GM19452 (cell line): ENCODE measurements around the gene CLDN6.
"Not testable (repeated sequence)": the region's sequence is repeated elsewhere in the genome, so short reads cannot be mapped to it uniquely, and the experiment has no call there.

Experiments used
- ATAC-seq: cut with Tn5 transposase; IDR thresholded peaks from one replicate; pipeline ENCODE4 v1.9.1; 2021; ENCODE audit not compliant: unreplicated experiment

The CLDN6 gene

DNA sequence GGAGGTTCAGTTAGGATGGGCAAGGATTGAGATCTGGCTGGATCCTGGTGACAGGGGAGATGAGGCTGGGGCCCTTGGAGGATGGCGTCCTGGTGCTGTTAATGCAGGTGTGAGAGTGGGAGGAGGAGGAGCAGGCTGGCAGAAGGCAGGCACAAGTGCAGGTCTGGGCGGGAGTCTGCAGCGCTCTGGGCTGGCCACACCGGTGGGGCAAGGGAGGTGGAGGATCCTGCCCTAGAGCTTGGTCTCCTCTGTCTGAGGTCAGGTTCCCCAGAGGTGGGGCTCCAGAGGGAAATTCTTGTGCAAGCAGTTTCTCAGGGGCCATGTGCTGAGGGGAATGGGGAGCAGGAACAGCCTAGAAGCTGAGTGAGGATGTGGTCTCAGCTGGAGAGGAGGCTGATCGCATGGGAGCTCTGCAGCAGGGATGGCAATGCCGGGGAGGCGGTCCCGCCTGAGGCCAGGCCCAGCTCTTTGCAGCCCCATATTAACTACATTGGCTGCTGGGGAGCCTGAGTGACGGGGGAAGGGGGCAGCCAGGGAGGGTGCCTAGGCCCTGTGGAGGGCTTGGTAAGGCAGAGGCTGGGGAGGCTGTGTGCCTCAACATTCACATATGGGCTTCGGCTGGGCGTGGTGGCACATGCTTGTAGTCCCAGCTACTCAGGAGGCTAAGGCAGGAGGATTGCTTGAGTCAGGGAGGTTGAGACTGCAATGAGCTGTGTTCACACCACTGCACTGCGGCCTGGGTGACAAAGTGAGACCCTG is 34.8 kb upstream of the CLDN6 start:
- ATAC-seq, result not testable (repeated sequence)

DNA sequence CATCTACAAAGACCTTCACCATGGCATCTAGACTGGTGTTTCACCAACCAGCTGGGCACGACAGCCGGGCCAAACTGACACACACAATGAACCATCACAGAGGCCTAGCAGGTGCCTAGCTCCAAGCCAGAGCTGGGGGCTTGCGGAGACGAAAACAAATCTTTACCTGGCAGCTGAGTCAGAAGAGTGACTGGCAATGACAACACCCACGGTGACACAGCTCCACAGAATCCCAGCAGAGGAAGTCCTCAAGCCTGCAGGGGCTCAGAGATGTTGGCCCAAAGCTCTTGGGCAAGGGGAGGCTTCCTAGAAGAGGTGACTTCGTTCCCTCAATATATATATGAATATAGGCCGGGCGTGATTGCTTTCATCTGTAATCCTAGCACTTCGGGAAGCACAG is 33.5 kb upstream of the CLDN6 start:
- ATAC-seq, result no peak

DNA sequence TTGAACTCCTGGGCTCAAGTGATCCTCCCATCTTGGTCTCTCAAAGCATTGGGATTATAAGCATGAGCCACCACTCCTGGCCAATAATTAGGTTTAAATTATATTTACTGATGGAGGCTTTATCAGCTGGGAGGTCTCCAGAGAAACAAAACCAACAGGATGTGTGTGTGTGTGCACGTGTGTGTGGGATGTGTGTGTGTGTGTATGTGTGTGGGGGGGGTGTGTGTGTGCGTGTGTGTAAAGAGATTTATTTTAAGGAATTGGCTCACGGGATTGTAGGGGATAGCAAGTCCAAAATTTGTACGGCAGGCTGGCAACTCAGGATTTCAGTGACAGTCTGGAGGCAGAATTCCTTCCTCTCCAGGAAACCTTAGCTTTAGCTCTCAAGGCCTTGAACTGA is 33.0 kb upstream of the CLDN6 start:
- ATAC-seq, result no peak

DNA sequence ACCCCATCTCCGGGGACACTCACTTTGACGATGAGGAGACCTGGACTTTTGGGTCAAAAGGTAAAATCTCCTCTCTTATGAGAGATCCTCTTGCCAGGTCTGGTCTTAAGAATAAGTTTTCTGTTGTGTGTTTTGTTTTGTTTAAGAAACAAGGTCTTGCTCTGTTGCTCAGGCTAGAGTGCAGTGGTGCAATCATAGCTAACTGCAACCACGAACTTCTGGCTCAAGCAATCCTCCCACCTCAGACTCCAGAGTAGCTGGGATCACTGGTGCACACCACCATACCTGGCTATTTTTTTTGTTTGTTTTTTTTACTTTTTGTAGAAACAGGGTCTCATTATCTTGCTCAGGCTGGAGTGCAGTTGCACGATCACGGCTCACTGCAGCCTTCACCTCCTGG is 32.5 kb upstream of the CLDN6 start:
- ATAC-seq, result no peak

DNA sequence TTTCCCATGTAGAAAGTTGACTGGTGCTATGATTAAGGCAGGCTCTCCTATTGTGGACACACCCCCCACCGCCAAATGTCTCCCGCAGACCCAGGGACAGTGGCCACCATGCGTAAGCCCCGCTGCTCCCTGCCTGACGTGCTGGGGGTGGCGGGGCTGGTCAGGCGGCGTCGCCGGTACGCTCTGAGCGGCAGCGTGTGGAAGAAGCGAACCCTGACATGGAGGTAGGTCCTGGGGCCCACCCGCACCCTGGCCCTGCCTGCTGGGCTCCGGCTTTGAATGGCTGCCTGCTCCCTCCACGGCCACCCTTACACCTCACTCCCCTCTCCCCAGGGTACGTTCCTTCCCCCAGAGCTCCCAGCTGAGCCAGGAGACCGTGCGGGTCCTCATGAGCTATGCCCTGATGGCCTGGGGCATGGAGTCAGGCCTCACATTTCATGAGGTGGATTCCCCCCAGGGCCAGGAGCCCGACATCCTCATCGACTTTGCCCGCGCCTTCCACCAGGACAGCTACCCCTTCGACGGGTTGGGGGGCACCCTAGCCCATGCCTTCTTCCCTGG is 32.0 kb upstream of the CLDN6 start:
- no peak for ATAC-seq

DNA sequence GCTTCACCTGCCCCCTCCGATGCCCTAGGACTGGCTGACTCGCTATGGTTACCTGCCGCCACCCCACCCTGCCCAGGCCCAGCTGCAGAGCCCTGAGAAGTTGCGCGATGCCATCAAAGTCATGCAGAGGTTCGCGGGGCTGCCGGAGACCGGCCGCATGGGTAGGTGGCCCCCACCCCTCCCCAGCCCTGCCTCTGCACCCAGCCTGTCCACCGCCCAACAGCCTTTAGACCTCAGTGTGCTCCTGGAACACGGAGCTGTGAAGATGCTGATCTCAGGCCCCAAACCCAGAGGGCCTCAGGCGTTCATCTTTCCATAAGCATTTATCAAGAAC is 29.4 kb upstream of the CLDN6 start:
- no peak for ATAC-seq

DNA sequence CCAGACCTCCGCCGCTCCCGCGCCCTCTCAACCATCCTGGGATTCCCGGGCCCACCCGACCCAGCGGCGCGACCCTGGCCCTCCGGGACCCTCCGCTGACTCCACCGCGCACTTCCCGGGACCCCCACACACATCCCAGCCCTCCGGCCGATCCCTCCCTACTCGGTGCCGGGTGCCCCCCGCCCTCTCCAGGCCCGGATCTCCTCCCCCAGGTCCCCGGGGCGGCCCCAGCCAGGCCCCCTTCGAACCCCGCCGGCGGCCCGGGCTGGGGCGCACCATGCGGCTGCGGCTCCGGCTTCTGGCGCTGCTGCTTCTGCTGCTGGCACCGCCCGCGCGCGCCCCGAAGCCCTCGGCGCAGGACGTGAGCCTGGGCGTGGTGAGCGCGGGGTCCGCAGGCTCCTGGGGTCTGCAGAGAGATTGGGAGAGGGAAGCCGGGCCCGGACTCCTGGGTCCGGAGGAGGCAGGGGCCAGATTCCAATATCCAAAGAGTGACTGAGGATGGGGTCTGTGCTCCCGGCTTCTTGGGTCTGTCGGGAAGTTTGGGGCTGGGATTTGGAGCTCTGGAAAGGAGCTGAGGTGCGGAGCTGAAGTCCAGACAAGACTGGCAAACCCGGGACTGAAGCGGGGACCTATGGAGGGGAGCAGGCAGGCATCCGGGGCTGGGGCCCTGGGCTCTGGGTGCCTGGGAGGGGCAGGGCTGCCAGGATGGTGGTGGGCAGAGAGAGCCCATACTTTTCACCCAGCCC is 28.8 kb upstream of the CLDN6 start:
- ATAC-seq, result no peak

DNA sequence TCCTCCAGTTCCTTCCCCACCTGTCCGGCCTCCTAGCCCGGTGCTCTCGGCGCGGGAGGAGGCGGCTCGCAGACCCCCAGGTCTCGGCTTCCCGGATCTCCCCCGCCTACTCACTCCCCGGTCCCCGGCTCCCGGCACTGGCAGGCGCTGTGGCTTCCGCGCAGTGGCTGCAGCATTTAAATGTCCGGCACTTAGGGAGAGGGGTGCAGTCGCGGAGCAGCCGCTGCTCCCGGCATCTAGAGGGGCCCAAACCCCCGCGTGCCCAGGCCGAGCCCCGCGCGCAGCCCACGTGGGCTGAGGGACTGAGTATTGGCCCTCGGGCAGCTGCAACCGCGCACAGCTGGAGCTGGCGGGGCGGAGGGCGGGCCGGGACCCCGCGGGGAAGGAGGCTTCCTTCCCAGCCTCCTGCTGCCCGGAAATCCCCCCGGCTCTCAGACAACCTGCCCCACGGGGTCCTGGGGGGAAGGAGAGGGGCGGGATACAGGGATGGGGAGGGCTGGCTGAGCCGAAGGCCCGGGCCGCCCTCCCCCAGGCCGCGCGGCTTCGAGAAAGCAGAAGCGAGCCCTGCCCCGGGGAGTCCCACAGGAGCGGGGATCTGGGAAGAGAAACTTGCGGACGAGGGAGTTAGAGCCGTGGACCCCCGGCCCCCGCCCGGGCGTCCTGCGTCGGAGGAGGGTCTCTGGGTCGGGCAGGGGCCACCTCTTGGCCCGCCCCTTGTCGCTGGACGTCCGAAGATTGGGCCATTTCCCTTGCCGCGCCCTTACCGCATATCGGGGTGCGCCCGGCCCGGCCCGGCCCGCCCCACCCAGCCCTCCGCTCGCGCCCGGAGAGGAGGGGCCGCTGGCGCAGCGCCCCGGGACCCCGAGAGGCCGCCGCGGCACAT is 28.0 kb upstream of the CLDN6 start, which contains the start of gene MMP25:
MMP25 (plus strand) TSS at position 804 of the 883 bp plus-strand sequence. CDS start 357 bp downstream, outside the sequence.
- no peak for ATAC-seq

DNA sequence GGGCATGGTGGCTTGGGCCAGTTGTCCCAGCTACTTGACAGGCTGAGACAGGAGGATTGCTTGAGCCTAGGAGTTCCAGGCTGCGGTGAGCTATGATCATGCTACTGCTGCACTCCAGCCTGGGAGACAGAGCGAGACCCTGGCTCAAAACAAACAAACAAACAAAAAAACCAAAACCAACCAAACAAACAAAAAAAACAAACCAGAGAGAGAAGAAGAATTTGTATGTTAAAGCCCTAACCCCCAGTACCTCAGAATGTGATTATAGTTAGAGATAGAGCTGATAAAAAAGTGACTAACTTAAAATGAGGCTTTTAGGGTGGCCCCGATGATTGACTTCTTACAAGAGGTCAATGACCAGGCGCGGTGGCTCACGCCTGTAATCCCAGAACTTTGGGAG is 26.7 kb upstream of the CLDN6 start:
- no peak for ATAC-seq

DNA sequence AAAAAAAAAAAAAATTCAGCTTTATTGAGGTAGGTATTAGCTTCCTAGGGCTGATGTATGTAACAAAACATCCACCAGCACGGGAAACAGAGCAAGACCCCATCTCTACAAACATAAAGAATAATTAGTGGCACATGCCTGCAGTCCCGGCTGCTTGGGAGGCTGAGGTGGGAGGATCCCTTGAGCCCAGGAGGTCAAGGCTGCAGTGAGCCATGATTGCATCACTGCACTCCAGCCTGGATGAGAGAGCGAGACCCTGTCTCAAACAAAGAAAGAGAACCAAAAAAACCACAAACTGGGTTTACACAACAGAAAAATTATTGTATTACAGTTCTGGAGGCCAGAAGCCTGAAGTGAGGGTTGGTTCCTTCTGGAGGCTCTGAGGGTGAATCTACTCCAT is 24.4 kb upstream of the CLDN6 start:
- no peak for ATAC-seq

DNA sequence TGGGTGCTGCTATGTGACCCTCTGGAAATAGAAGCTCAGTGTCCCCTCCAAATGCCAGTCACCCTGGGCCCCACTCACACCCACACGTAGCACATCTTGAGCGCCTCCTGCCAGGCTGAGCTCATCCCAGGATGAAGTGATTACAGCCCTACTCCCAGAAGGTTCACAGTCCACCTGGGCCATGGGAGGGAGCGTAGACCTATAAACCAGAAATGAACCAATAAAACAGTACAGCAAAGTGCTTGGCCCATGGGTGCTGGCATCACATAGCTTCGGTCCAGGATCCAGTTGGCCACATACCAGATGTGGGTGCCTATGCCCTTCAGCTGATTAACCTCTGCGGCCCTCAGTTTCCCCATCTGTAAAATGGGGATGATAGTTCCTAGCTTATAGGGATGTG is 20.9 kb upstream of the CLDN6 start:
- ATAC-seq, result no peak

DNA sequence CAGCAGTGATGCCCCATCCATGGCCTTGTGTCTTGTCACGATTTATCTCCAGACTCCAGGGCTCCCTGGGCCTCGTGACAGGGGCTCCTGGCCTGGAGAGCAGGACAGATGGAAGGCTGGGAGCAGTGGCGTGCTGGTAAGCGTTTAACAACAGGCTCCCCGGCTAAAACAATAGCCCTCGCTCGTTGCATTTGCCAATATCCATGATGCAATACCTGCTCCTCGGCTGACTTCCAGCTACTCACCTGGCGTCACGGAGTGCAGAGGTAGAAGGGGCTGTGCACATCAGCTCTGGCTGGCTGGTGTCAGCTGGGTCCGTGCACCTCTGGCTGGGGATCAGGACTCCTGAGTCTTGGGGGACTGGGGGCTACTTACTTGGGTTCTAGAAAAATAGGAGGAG is 20.3 kb upstream of the CLDN6 start:
- ATAC-seq, result no peak

DNA sequence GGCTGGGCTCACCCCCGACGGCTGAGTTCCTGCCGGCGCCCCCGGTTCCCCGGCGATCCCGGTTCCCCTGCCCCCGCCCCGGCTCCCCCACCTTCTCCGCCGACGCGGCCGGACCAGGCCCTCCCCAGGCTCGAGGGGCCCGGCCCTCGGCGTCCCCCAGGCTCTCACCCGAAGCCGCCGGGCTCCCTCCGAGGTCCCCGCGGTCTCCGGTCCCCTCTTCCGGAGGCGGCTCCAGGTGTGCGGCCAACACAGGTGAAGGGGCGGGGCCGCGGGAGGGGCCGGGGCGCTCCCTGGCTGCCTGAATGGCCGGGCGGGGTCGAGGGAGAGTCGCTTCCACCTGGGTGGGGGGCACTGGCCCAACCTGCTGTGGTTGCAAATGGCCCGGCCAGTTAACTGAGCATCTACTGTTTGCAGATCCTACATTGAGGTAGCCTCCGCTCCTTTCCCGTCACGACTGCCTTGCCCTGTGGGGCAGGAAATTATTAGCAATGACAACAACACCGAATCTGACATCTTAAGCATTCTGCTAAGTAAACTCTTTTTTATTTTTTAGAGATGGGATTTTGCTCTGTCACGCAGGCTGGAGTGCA is 18.8 kb upstream of the CLDN6 start, which contains the start of gene BICDL2:
BICDL2 (minus strand) TSS at position 219 of the 590 bp plus-strand sequence. CDS start 1,448 bp downstream, outside the sequence.
- ATAC-seq, result no peak

DNA sequence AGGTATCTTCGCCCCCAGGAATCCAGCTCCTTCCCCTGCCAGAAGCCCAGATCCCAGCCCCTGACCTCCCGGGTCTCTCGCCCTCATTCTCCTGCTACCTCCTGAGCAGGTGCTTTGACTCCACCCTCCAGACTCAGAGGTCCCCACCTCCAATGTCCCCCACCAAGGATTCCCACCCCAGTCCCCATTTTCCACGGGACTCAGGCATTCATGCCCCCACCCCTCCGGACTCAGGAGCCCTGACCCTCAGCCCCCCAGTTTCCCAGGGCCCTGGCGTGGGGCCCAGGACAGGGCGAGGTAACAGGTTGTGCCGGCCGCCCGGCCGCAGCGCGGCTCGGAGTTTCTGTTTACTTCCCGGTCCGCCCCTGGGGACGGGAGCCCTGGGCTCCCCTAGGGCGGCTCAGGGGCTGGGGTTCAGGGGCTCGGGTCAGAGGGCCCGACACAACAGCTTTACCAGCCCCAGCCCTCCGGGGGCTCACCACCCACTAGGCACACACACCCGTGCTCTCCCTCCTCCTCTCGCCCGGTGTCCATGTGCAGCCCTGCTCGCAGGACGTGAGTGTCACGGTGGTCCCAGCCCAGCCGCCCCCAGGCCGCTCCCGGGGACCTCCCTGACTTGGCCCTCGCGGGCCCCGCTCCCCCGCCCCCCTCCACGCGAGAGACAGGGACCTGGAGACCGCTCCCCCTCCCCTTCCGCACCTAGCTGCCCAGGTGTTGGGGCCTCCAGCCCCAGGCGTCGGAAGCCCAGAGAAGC is 18.2 kb upstream of the CLDN6 start:
- ATAC-seq, result no peak

DNA sequence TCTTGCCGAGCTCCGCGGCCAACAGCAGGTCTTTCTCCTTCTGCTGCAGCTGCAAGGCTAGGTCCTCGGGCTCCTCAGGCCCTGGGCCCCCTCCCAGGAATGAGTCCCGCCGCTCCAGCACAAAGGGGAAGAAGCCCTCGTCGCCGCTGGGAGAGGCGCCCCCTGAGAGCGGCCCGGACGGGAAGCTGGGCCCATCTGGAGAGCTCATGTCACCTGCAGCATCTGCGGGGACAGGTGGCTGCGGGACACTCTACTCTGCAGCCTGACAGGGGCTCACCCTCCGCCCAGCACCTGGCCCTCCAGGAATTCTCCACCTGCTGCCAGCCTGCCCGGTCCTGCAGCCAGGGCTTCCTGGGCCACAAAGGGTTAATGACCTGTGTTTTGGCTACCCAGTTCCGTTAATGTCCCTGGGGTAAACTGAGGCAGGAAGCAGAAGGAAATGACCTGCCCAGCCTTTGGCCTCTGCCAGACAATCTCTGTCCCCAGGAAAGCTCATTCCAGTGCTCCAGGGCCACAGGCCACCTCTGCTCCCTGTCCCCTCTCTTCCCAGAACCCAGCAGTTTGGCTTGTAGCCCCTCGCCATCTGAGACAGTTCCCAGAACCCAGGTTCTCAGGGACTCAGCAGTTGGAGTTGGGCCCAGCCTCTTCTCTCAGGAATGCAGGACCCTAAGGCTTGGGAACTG is 17.4 kb upstream of the CLDN6 start:
- no peak for ATAC-seq

DNA sequence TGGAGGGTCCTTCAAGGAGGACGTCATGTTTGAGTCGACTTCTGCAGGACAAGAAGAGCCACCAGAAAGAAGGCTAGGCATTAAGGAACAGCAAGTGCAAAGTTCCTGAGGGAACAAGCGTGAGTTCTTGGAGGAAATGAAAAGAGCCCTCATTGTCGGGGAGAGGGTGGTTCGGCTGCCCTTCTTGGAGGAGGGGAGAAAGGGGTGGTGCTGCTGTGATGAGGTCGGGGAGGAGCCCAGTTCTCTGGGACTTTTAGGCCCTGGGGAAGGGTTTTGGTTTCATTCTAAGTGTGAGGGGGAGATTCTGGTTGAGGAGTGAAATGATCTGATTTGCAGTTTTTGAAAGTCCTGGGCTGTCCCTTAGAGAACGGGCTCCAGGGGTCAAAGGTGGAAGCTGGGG is 14.6 kb upstream of the CLDN6 start:
- ATAC-seq, result no peak

DNA sequence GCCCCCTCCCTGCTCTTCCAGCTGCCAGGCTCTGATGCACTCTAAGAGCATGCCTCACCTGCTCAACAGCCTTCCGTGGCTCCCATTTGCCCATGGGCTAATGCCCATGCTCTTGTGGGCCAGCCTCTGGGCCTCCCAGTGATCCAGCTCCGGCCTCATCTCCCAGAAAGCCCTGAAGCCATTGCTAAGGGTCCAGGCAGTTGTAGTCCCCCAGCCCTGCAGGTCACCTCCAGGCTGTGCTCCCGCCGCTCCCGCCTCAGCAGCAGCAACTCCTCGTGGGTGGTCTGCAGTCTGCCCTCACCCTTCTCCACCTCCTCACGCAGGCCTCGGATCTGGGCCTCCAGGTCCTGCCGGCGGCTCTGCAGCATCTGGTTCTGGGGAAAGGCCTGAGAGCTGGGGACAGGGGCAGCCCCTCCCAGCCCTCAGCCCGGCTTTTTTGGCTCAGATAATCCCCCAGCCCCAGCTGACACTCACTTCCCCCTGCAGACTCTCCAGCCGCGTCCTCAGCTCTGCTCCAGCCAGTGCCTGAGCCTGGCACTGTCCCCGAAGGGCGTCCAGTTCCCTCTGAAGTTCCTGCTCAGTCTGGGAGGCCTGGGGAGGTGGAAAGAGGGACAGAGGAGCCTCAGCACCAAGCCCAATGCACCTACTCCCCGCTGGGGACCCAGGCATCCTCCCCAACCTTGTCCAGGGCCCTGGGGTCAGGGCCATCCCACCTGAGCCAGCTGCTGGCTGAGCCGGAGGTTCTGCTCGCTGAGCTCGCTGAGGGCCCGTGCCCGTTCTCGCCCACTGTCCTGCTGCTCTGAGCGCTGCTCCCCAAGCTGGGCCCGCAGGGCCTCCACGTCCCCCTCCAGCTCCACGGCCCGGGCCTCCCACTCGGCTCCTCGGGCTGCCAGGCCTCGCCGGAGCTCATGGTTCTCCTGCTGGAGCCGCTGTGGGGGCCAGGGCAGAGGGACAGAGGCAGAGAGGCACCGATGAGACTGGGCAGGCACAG is 12.5 kb upstream of the CLDN6 start:
- ATAC-seq, result no peak

DNA sequence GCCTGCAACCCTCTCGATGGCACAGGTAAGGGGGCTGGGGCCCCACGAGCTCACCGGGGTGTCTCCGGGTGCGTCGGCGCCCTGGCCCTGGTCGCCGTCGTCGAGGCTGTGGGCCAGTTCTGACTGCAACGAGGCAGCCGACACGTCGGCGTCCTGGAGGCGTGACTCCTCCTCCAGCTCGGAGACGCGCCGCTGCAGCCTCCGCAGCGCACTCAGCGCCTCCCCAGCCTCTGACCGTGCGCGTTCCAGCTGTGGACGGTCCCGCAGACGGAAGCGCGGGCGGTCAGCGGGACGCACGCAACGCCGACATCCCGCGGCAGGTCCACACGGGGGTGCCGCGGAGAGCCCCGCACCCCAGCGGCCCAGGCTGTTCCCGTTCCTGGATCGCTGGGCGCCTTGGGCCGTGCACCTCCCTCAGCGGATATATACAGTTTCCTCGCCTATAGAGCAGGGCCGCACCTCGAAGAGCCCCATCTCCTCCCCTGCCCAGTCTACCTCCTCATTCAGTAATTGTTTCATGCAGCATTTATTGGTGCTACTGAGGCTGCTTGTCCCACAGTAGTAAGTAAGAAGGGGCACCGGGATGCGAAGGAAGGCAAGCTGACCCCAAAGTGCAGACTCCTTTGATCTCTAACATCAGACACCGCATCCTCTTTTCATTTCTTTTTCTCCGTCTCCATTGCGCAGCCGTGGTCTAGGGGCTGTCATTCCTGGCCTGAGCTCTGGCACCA is 11.7 kb upstream of the CLDN6 start:
- ATAC-seq, result no peak
